Measurements from ENCODE around the gene METTL25B.

DNA sequence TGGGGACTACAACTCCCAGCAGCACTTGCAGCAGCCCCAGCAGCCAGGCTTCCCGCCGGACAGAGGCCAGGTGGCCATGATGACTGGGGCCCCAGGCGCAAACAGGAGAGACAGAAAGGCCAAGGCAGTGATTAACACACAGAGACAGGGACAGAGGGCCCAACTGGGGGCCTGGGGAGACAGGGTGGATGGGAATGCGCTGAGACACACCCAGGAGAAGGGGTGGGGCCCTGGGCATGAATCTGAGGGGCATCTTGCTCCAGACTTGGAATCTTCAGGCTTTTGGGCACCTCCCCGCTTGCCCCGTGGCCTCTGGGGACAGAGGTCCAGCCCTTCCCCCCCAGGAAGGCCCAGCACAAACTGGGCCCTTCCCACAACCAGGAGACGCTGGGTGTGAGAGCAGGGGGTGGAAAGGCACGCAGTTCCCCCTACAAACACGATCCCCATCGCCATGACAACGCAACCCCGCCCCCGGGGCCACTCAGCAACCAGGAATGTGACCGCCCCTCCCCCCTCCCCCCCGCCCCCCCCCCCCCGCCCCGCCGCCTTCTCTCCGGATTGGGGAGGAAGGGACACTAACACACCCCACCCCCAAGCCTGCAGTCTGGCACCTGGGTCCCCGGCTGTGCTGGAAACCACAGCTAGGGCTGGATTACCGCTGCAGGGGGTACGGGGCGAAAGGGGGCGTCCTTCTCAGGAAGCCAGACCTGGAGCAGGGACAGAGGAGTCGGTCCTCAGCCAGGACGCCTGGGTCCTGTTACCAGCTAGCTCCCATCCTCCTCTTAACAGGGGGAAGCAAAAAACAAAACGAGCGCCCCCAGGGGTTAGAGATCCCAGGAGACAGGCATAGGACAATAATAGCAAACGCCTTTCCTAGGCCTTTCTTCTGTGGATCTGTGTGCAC, 18.7 kb downstream of the METTL25B start:
- TF ChIP-seq CTCF (IDR thresholded peaks at IDR 0.05) (peak in 1 of 7 experiments; percentile 5), POLR2A (IDR thresholded peaks at IDR 0.05) (no peak), POLR2AphosphoS5 (IDR thresholded peaks at IDR 0.05) (peak in 2 of 3 donors; percentile 13 to 62)

Data from stomach (tissue), 4 donors.